Measurements from ENCODE around the gene CFC1. TPM values are rescaled to one million over a fixed set of nuclear protein-coding genes. Genes with fewer than 3 reads are reported as not detected.
"Not testable (repeated sequence)": the region's sequence is repeated elsewhere in the genome, so short reads cannot be mapped to it uniquely, and the experiment has no call there.

The CFC1 gene
- not detected for total RNA-seq

- not testable (repeated sequence) for TF ChIP-seq CTCF (IDR thresholded peaks at IDR 0.05; ENCODE audit: low read depth)
Measured at GRCh38 chr2:130599393-130599792, at the start of gene CFC1. Gene CFC1, minus strand, starts transcription at chr2:130599575. Its CDS starts 288 bp downstream, at chr2:130599287.

- TF ChIP-seq CTCF (IDR thresholded peaks at IDR 0.05; ENCODE audit: low read depth): not testable (repeated sequence)
Measured at GRCh38 chr2:130611140-130611539, 11.8 kb upstream of the CFC1 start, which contains the start of gene POTEJ. Gene POTEJ, plus strand, starts transcription at chr2:130611440. Its CDS starts 93 bp downstream, at chr2:130611533.

Small RNA genes within 50 kb of the gene (small RNA-seq; reads per million reads assigned to genes)
- gene RF00017 (not detected), gene RNU6-848P (not detected)

Other genes starting within 250 kb of the CFC1 start
- 10 to 100 TPM; 29.2 to 64.3 (median 58.7) TPM for gene PTPN18, start 243.5 kb downstream of the CFC1 start, total RNA-seq
- gene POTEI, start 90.2 kb downstream of the CFC1 start, total RNA-seq: not detected
- not detected for gene CFC1B, start 78.4 kb downstream of the CFC1 start, total RNA-seq
- not detected for gene POTEJ, start 11.9 kb upstream of the CFC1 start, total RNA-seq
- gene GPR148, start 129.5 kb upstream of the CFC1 start, total RNA-seq: not detected
- gene AMER3, start 156.0 kb upstream of the CFC1 start, total RNA-seq: not detected
- 10 to 100 TPM in 2 of 4 donors, 1 to 10 TPM in 2; 4.8 to 17.9 (median 9.8) TPM for gene ARHGEF4, start 237.3 kb upstream of the CFC1 start, total RNA-seq